ENCODE results near the gene L1TD1.

- no peak for TF ChIP-seq EZH2 (IDR thresholded peaks at IDR 0.05; ENCODE audit: borderline replicate concordance, low read length)
- TF ChIP-seq CTCF (conservative IDR thresholded peaks at IDR 0.05 in 1 of 2, IDR thresholded peaks at IDR 0.05 in 1 of 2; ENCODE audit: extremely low read depth in 1 of 2, insufficient read depth in 1 of 2, low read depth in 1 of 2, low read length in 2 of 2), result no peak
Observed at GRCh38 chr1:62222321-62222720, 27.7 kb downstream of the L1TD1 start.

Measured in mammary epithelial cell (primary cell).